ENCODE results near the gene KATNA1. TPM values are rescaled to one million over a fixed set of nuclear protein-coding genes. Genes with fewer than 3 reads are reported as not detected.

Gene KATNA1
- 28.0 and 31.0 TPM in 2 replicates for total RNA-seq

DNA sequence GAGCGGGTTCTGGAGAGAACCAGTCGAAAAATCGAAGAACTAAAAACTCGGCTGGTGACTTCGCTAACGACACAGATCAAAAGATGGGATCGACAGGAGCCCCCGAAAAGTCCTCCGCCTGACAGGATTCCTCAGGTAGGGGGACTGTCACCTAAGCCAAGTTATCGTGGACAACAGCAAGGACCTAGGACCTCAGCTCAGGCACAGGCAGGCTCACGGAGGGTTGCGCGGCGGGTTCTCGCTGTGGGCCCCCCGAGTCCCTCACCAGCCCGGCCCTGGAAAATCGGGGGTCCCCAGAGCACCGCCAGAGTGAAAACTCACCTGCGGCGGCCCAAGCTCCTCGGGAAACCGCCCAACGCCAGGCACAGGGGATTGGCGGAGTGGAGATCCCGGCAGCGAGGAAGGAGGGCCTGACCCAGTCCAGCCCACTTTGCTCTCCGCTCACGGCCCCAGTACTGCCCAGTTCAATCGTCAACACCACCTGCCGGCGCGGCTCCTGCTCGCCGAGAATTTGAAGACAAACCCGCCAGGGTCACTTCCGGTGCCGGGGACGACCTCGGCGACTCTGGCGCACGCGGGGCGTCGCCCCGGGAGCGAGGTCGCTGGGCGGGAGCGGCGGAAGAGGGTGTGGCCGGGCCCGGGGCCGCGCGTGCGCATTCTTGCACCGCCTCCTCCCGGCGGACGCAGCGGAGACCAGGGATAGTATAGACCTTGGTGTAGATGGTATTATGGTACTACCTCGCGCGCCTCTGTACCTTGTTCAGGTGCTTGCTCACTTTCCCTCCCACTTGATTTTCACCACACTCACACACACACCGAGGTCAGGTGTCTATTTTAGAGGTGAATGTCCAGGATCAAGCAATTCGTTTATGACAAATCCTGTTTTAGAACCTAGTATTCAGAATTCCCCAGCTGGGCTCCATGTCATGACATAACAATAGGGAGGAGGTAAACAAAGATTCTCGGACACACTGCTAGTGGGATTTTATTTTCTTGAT, at the start of gene KATNA1:
Gene KATNA1, minus strand, starts transcription at position 567 of the 998 bp plus-strand sequence. CDS start 10,167 bp downstream, outside the sequence.

GRCh38 chr6:149565527-149566409, 82.7 kb downstream of the KATNA1 start, which contains the start of gene GINM1:
TSS of gene GINM1 (plus strand) at chr6:149566375. CDS start at chr6:149566415, 40 bp downstream.

DNA sequence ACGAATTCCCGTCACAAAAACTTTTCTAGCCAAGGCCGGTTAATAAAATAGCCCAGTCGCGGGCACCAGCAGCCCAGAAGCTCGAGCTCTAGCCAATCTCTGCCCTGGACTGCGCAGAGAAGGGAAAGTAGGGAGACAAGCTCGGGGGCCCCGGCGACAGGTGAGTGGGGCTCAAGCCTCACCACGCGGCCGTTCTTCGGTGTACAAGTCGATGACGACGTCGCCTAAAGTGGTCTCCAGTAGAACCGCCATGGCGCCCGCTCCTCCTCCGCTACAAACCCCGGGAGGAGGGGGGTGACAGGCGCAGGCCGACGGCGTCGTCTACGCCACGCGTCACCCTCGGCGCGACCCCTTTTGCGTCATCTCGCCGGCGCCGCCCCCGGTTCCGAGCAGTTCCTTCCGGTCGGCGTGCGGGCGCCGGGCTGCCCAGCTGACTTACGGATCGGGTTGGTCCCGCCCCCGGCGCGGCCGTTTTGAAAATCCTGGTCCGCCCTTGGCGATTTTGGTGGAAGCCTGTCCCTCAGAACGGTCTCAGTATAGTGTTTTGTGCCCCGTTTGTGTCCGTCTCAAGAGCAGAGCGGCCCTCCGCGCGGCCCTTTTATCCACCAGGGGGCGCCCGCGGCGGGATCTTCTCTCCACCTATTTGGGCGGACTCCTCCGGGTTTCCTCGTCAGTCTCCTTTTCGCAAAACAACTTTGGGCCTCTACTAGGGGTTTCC, 102.6 kb downstream of the KATNA1 start, which contains the start of gene PPIL4:
Gene PPIL4, minus strand, starts transcription at position 290 of the 718 bp plus-strand sequence. Its CDS starts 38 bp downstream, at position 252.

Other genes with a start within 250 kb of the KATNA1 start
- gene SUMO4, start 248.5 kb downstream of the KATNA1 start, total RNA-seq: 0.58 and 1.1 TPM in 2 replicates
- gene ZC3H12D, start 163.7 kb downstream of the KATNA1 start, total RNA-seq: under 0.01 TPM in 2 replicates
- 36.4 and 42.8 TPM in 2 replicates for gene PPIL4, start 102.7 kb downstream of the KATNA1 start, total RNA-seq
- 48.9 and 111 TPM in 2 replicates for gene GINM1, start 82.3 kb downstream of the KATNA1 start, total RNA-seq
- gene LATS1, start 69.4 kb upstream of the KATNA1 start, total RNA-seq: 6.2 and 7.7 TPM in 2 replicates
- 19.7 and 43.9 TPM in 2 replicates for gene NUP43, start 97.8 kb upstream of the KATNA1 start, total RNA-seq
- gene PCMT1, start 101.0 kb upstream of the KATNA1 start, total RNA-seq: 152 and 216 TPM in 2 replicates
- 47.0 and 69.1 TPM in 2 replicates for gene LRP11, start 215.6 kb upstream of the KATNA1 start, total RNA-seq
- 0.19 TPM in 1 of 2 replicates, not detected in the other for gene RAET1E, start 249.4 kb upstream of the KATNA1 start, total RNA-seq